ENCODE measurements around the gene FBXW9. TPM values are rescaled to one million over a fixed set of nuclear protein-coding genes. Genes with fewer than 3 reads are reported as not detected.

Gene FBXW9
- total and polyA plus RNA-seq, 2 of the 13 experiments (the other 11 are each of a cell fraction or from before 2014, with no cell fraction given), result 5.7 to 6.1 TPM

DNA sequence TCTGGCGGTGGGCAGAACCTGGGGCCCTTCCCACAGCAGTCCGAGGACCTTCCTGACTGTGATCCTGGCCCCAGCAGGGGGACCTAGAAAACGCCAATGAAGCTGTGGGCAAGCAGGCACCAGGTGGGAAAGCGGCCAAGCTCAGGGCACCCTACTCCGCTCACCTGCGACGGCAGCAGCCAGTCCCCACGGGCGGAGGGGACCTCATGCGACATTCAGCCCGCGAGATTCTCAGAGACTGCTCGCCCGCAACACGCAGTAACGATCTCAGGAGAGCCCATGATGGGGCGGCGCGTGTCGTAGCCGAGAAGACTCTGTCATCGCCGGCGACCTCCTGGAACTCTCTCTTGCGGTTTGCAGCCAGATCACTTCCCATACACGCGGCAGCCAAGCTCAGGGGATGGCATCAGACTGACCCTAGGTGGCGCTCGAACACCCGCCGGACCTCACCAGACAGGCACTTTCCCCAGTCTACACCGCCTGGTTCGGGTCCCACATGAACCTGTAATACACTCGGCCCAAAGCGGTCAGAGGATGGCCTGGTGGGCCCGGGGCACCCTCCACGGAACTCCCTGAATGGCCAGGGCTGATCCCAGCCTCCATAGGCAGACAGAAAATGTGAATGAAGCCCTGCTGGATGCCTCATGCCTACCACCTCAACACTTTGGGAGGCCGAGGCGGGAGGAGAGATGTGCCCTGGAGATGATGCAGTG is 56.4 kb downstream of the FBXW9 start (continued):
- TF ChIP-seq, protein P1, sequence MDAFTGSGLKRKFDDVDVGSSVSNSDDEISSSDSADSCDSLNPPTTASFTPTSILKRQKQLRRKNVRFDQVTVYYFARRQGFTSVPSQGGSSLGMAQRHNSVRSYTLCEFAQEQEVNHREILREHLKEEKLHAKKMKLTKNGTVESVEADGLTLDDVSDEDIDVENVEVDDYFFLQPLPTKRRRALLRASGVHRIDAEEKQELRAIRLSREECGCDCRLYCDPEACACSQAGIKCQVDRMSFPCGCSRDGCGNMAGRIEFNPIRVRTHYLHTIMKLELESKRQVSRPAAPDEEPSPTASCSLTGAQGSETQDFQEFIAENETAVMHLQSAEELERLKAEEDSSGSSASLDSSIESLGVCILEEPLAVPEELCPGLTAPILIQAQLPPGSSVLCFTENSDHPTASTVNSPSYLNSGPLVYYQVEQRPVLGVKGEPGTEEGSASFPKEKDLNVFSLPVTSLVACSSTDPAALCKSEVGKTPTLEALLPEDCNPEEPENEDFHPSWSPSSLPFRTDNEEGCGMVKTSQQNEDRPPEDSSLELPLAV (CRISPR knock-in tag; conservative IDR thresholded peaks at IDR 0.05; ENCODE audit: low read depth), result no peak
- TF ChIP-seq, protein P2, sequence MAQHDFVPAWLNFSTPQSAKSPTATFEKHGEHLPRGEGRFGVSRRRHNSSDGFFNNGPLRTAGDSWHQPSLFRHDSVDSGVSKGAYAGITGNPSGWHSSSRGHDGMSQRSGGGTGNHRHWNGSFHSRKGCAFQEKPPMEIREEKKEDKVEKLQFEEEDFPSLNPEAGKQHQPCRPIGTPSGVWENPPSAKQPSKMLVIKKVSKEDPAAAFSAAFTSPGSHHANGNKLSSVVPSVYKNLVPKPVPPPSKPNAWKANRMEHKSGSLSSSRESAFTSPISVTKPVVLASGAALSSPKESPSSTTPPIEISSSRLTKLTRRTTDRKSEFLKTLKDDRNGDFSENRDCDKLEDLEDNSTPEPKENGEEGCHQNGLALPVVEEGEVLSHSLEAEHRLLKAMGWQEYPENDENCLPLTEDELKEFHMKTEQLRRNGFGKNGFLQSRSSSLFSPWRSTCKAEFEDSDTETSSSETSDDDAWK (CRISPR knock-in tag; IDR thresholded peaks at IDR 0.05), result no peak
- TF ChIP-seq SAFB2 (CRISPR knock-in tag; IDR thresholded peaks at IDR 0.05; ENCODE audit: borderline replicate concordance, low read depth) (no peak; the same call in 1 of the 2 replicates), PPARG (CRISPR knock-in tag; conservative IDR thresholded peaks at IDR 0.05) (no peak), ZFP90 (CRISPR knock-in tag; IDR thresholded peaks at IDR 0.05; ENCODE audit: borderline replicate concordance) (no peak), KLF15 (CRISPR knock-in tag; IDR thresholded peaks at IDR 0.05; ENCODE audit: borderline replicate concordance) (no peak), MBNL3 (CRISPR knock-in tag; conservative IDR thresholded peaks at IDR 0.05) (no peak), RORA (CRISPR knock-in tag; IDR thresholded peaks at IDR 0.05) (no peak), KDM5B (CRISPR knock-in tag; IDR thresholded peaks at IDR 0.05; ENCODE audit: borderline replicate concordance) (peak; percentile 65; the same call in 1 of the 2 replicates), FOSL1 (CRISPR knock-in tag; IDR thresholded peaks at IDR 0.05; ENCODE audit: borderline replicate concordance) (no peak), ZNF737 (CRISPR knock-in tag; IDR thresholded peaks at IDR 0.05; ENCODE audit: borderline replicate concordance) (no peak)
- TF ChIP-seq, protein P3, sequence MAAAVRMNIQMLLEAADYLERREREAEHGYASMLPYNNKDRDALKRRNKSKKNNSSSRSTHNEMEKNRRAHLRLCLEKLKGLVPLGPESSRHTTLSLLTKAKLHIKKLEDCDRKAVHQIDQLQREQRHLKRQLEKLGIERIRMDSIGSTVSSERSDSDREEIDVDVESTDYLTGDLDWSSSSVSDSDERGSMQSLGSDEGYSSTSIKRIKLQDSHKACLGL (CRISPR knock-in tag; IDR thresholded peaks at IDR 0.05), result 0 out of 2 replicates have a peak, but pooled peaks have one; percentile 32
- TF ChIP-seq, protein P4, sequence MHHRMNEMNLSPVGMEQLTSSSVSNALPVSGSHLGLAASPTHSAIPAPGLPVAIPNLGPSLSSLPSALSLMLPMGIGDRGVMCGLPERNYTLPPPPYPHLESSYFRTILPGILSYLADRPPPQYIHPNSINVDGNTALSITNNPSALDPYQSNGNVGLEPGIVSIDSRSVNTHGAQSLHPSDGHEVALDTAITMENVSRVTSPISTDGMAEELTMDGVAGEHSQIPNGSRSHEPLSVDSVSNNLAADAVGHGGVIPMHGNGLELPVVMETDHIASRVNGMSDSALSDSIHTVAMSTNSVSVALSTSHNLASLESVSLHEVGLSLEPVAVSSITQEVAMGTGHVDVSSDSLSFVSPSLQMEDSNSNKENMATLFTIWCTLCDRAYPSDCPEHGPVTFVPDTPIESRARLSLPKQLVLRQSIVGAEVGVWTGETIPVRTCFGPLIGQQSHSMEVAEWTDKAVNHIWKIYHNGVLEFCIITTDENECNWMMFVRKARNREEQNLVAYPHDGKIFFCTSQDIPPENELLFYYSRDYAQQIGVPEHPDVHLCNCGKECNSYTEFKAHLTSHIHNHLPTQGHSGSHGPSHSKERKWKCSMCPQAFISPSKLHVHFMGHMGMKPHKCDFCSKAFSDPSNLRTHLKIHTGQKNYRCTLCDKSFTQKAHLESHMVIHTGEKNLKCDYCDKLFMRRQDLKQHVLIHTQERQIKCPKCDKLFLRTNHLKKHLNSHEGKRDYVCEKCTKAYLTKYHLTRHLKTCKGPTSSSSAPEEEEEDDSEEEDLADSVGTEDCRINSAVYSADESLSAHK (CRISPR knock-in tag; IDR thresholded peaks at IDR 0.05; ENCODE audit: borderline replicate concordance), result no peak
- TF ChIP-seq, protein P5, sequence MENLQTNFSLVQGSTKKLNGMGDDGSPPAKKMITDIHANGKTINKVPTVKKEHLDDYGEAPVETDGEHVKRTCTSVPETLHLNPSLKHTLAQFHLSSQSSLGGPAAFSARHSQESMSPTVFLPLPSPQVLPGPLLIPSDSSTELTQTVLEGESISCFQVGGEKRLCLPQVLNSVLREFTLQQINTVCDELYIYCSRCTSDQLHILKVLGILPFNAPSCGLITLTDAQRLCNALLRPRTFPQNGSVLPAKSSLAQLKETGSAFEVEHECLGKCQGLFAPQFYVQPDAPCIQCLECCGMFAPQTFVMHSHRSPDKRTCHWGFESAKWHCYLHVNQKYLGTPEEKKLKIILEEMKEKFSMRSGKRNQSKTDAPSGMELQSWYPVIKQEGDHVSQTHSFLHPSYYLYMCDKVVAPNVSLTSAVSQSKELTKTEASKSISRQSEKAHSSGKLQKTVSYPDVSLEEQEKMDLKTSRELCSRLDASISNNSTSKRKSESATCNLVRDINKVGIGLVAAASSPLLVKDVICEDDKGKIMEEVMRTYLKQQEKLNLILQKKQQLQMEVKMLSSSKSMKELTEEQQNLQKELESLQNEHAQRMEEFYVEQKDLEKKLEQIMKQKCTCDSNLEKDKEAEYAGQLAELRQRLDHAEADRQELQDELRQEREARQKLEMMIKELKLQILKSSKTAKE (CRISPR knock-in tag; IDR thresholded peaks at IDR 0.05; ENCODE audit: borderline replicate concordance), result no peak
- TF ChIP-seq, protein P6, sequence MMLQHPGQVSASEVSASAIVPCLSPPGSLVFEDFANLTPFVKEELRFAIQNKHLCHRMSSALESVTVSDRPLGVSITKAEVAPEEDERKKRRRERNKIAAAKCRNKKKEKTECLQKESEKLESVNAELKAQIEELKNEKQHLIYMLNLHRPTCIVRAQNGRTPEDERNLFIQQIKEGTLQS (CRISPR knock-in tag; IDR thresholded peaks at IDR 0.05), result no peak
- TF ChIP-seq, protein P7, sequence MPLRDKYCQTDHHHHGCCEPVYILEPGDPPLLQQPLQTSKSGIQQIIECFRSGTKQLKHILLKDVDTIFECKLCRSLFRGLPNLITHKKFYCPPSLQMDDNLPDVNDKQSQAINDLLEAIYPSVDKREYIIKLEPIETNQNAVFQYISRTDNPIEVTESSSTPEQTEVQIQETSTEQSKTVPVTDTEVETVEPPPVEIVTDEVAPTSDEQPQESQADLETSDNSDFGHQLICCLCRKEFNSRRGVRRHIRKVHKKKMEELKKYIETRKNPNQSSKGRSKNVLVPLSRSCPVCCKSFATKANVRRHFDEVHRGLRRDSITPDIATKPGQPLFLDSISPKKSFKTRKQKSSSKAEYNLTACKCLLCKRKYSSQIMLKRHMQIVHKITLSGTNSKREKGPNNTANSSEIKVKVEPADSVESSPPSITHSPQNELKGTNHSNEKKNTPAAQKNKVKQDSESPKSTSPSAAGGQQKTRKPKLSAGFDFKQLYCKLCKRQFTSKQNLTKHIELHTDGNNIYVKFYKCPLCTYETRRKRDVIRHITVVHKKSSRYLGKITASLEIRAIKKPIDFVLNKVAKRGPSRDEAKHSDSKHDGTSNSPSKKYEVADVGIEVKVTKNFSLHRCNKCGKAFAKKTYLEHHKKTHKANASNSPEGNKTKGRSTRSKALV (CRISPR knock-in tag; IDR thresholded peaks at IDR 0.05), result no peak; the same call in 1 of the 2 replicates
